HFFc6 (cell line): ENCODE results near the gene UBP1. TPM values are rescaled to one million over a fixed set of nuclear protein-coding genes. Genes with fewer than 3 reads are reported as not detected.

ENCODE experiments used
- DNase-seq: peaks from one replicate; pipeline ENCODE4 v3.0.0-alpha.2; 2018
- H3K27ac Mint-ChIP-seq: 2 replicates; pipeline ENCODE4 v1.8.0; 2020; ENCODE audit warnings: mild to moderate bottlenecking, mixed read lengths
- H3K27me3 Mint-ChIP-seq: 2 replicates; pipeline ENCODE4 v1.8.0; 2021; ENCODE audit warnings: mild to moderate bottlenecking, moderate library complexity, mixed read lengths; ENCODE audit not compliant: insufficient read depth
- H3K36me3 Mint-ChIP-seq: 2 replicates; pipeline ENCODE4 v1.8.0; 2021; ENCODE audit warnings: low read depth, mixed read lengths
- H3K4me1 Mint-ChIP-seq: 2 replicates; pipeline ENCODE4 v1.8.0; 2020; ENCODE audit warnings: low read depth, mixed read lengths
- H3K4me3 Mint-ChIP-seq: 2 replicates; pipeline ENCODE4 v1.8.0; 2020; ENCODE audit warnings: mild to moderate bottlenecking, moderate library complexity, mixed read lengths
- H3K9me3 Mint-ChIP-seq: 2 replicates; pipeline ENCODE4 v1.8.0; 2020; ENCODE audit warnings: mild to moderate bottlenecking, mixed read lengths
- total RNA-seq, 6 experiments: library from RNA; stranded (reverse); fragmentation: NEBNext Ultra II Directional; extraction: Animal tissue kit (Norgen Biotek cat#: 25700); gene quantifications; 2 replicates in 1 of 6; 3 replicates in 5 of 6; pipeline ENCODE4 v1.2.3, GENCODE V29; 2021
- TF ChIP-seq, protein P1 (sequence below): fragments of 200-600 bp; sonication (generic); IDR thresholded peaks from 2 replicates; pipeline ENCODE4 v1.5.0; 2021; ENCODE audit warnings: antibody characterized with exemption, mild to moderate bottlenecking

The UBP1 gene
- total RNA-seq, 6 experiments from 2014 or later: 62.0 to 69.0 (median 64.0) TPM

DNA sequence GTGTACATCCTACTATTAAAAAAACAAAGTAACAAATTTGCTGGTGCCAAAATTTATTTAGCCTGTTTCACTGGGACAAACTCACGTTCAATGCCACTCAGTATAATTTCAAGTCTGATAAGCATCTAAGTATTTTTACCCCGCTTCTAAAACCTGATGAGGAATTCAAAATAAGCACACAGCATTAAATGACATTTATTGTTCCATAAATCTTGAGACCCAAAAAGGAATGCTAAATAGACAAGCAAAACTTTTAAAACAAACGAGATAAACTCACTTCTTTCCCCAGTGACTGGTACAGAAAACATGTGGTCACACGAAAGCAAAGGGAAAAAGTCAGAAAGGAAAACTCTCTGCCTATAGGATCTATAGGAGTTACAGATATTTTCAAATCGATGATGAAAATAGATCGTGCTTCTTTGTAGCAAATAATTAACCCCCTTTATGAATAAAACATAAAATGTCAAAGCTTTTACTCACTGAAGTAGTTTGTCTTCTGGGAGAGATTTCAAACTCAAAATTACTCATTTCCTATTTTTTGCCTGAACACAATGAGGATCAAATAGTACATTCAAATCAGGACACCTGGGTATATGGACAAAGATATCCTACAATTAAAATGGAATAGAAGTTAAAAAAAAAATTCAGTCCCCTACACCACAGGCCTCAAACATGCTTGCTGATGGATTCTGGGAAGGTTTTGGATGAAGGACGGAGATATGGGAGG lies 51.7 kb downstream of the UBP1 start:
- H3K9me3 Mint-ChIP-seq: no peaks in the 10 kb centered on the region
- DNase-seq: no peak
- peaks cover 59% of the 10 kb centered on the region for H3K36me3 Mint-ChIP-seq
- peaks cover 4% of the 10 kb centered on the region for H3K27me3 Mint-ChIP-seq
- peak overlapping the region; percentile 25 for H3K4me3 Mint-ChIP-seq
- peaks cover 72% of the 10 kb centered on the region for H3K4me1 Mint-ChIP-seq
- H3K27ac Mint-ChIP-seq: peak overlapping the region; percentile 54
- TF ChIP-seq, protein P1, sequence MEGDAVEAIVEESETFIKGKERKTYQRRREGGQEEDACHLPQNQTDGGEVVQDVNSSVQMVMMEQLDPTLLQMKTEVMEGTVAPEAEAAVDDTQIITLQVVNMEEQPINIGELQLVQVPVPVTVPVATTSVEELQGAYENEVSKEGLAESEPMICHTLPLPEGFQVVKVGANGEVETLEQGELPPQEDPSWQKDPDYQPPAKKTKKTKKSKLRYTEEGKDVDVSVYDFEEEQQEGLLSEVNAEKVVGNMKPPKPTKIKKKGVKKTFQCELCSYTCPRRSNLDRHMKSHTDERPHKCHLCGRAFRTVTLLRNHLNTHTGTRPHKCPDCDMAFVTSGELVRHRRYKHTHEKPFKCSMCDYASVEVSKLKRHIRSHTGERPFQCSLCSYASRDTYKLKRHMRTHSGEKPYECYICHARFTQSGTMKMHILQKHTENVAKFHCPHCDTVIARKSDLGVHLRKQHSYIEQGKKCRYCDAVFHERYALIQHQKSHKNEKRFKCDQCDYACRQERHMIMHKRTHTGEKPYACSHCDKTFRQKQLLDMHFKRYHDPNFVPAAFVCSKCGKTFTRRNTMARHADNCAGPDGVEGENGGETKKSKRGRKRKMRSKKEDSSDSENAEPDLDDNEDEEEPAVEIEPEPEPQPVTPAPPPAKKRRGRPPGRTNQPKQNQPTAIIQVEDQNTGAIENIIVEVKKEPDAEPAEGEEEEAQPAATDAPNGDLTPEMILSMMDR: no peak

DNA sequence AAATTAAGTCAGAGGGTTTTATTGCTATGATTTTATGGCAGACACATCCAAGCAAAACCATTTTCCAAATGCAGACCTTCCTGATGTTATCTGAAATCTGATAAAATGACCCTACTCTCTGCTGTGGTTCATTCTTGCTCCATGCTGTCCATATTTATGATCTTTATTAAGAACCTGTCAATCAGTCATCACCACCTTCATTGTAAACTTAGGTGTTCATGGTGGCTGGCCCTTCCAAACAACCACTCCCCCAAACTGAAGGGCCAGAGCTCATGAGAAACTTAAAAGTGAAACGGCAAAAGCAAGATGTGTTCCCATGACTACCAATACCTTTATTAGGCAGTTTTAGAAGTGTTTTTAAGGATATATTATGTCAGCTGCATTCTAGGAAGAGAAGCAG lies 53.6 kb downstream of the UBP1 start:
- Mint-ChIP-seq H3K36me3 (peaks cover 56% of the 10 kb centered on the region), H3K4me1 (peaks cover 53% of the 10 kb centered on the region), H3K4me3 (no peak overlapping the region), H3K27ac (no peak overlapping the region), H3K27me3 (no peaks in the 10 kb centered on the region; the same call in none of the 2 replicates), H3K9me3 (no peaks in the 10 kb centered on the region)
- TF ChIP-seq, protein P1: no peak
- DNase-seq: no peak

DNA sequence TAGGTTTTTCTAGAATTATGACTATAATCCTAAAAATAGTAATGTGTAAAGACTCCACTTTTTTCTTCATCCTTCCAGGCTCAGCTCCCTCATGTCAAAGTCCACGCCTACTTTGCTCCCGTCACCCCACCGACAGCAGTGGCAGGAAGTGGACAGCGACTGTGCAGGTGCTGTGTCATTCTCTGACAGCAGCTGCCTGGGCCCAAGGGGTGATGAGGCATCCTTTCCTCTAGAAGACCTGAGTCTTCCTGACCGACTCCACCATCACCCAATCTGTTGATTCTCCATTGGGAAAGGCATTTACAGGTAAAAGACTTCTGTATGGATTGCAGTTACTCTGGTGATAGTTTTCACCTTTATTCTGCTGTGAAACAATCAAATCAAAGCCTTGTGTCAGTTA lies 54.8 kb downstream of the UBP1 start:
- no peak for DNase-seq
- Mint-ChIP-seq H3K4me3 (no peak overlapping the region), H3K9me3 (no peaks in the 10 kb centered on the region), H3K4me1 (peaks cover 41% of the 10 kb centered on the region), H3K36me3 (peaks cover 44% of the 10 kb centered on the region), H3K27me3 (no peaks in the 10 kb centered on the region; the same call in 1 of the 2 replicates), H3K27ac (no peak overlapping the region)
- TF ChIP-seq, protein P1: no peak

DNA sequence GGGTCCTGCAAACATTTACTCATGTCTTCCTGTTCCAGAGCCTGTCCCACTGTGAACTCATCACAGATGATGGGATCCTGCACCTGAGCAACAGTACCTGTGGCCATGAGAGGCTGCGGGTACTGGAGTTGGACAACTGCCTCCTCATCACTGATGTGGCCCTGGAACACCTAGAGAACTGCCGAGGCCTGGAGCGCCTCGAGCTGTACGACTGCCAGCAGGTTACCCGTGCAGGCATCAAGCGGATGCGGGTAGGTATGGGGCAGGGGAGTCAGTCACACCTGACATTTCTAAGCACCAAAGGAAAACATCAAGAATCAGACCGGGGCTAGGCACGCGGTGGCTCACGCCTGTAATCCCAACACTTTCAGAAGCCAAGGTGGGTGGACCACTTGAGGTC lies 56.3 kb downstream of the UBP1 start:
- H3K36me3 Mint-ChIP-seq: peaks cover 33% of the 10 kb centered on the region
- no peaks in the 10 kb centered on the region for H3K9me3 Mint-ChIP-seq
- DNase-seq: no peak
- H3K27ac Mint-ChIP-seq: peak overlapping the region; percentile 49; the same call in 1 of the 2 replicates
- H3K4me3 Mint-ChIP-seq: no peak overlapping the region
- H3K4me1 Mint-ChIP-seq: peaks cover 27% of the 10 kb centered on the region
- no peaks in the 10 kb centered on the region; the same call in 1 of the 2 replicates for H3K27me3 Mint-ChIP-seq
- TF ChIP-seq, protein P1: no peak

DNA sequence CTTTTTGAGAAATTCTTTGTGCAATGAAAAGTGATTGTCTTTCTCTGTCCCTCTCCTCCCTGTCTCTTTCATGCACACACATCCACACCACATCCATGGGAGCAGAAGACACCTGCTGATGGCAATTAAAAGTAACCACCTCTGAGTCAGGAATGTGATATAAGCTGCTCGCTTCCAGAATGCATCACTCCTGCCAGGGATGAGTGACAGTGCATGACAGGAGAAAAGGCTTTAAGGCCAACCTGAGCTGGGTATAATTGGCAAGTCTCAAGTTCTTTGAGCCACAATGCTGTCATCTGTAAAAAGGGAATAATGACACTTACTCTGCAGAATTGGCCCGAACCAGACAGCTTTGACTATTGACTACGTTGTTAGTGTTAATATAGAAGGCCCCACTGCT lies 59.6 kb downstream of the UBP1 start:
- no peak for DNase-seq
- TF ChIP-seq, protein P1: no peak
- no peak overlapping the region for H3K27ac Mint-ChIP-seq
- peaks cover 24% of the 10 kb centered on the region for H3K4me1 Mint-ChIP-seq
- peaks cover 33% of the 10 kb centered on the region for H3K36me3 Mint-ChIP-seq
- peaks cover 4% of the 10 kb centered on the region for H3K27me3 Mint-ChIP-seq
- H3K9me3 Mint-ChIP-seq: no peaks in the 10 kb centered on the region
- no peak overlapping the region for H3K4me3 Mint-ChIP-seq
